Neural crest cell (in vitro differentiated cells): ENCODE measurements around the gene SHF. TPM values are rescaled to one million over a fixed set of nuclear protein-coding genes. Genes with fewer than 3 reads are reported as not detected.

Experiments used
- DNase-seq: peaks from one replicate; pipeline ENCODE4 v3.0.0; 2021; ENCODE audit warnings: low read depth, mixed read lengths, low spot score
- H3K27ac Mint-ChIP-seq: one replicate; pipeline ENCODE4 v1.8.0; 2021; ENCODE audit warnings: mild to moderate bottlenecking, mixed read lengths; ENCODE audit not compliant: unreplicated experiment
- H3K27me3 Mint-ChIP-seq: 2 replicates; pipeline ENCODE4 v1.8.0; 2021; ENCODE audit warnings: low read depth, mild to moderate bottlenecking, mixed read lengths
- H3K36me3 Mint-ChIP-seq: 2 replicates; pipeline ENCODE4 v1.8.0; 2021; ENCODE audit warnings: low read depth, mild to moderate bottlenecking, mixed read lengths
- H3K4me1 Mint-ChIP-seq: 2 replicates; pipeline ENCODE4 v1.8.0; 2021; ENCODE audit warnings: mixed read lengths
- H3K4me3 Mint-ChIP-seq: one replicate; pipeline ENCODE4 v1.8.0; 2021; ENCODE audit warnings: mild to moderate bottlenecking, mixed read lengths
- H3K9me3 Mint-ChIP-seq: 2 replicates; pipeline ENCODE4 v1.8.0; 2021; ENCODE audit warnings: mixed read lengths
- CTCF ChIP-seq: fragments of 200-600 bp; sonication (generic); conservative IDR thresholded peaks from 2 replicates; pipeline ENCODE4 v1.5.0; 2021; ENCODE audit warnings: antibody characterized with exemption, mild to moderate bottlenecking
- total RNA-seq: library from RNA; stranded (reverse); gene quantifications from 2 replicates; pipeline ENCODE4 v1.2.1, GENCODE V29; 2021

Gene SHF
- total RNA-seq, 1 donor from 2014 or later: 55.0 TPM

GRCh38 chr15:45134682-45135604 lies 52.8 kb downstream of the SHF start:
- no peaks in the 10 kb centered on the region for H3K9me3 Mint-ChIP-seq
- TF ChIP-seq CTCF: no peak
- no peak overlapping the region for H3K4me3 Mint-ChIP-seq
- no peaks in the 10 kb centered on the region for H3K36me3 Mint-ChIP-seq
- peaks cover 6% of the 10 kb centered on the region for H3K4me1 Mint-ChIP-seq
- DNase-seq: no peak
- H3K27me3 Mint-ChIP-seq: peaks cover 70% of the 10 kb centered on the region
- H3K27ac Mint-ChIP-seq: no peak overlapping the region

GRCh38 chr15:45134046-45134445 lies 53.7 kb downstream of the SHF start:
- Mint-ChIP-seq H3K27me3 (peaks cover 79% of the 10 kb centered on the region), H3K4me1 (peaks cover 6% of the 10 kb centered on the region), H3K36me3 (no peaks in the 10 kb centered on the region), H3K4me3 (no peak overlapping the region), H3K9me3 (no peaks in the 10 kb centered on the region), H3K27ac (no peak overlapping the region)
- no peak for TF ChIP-seq CTCF
- DNase-seq: no peak

DNA sequence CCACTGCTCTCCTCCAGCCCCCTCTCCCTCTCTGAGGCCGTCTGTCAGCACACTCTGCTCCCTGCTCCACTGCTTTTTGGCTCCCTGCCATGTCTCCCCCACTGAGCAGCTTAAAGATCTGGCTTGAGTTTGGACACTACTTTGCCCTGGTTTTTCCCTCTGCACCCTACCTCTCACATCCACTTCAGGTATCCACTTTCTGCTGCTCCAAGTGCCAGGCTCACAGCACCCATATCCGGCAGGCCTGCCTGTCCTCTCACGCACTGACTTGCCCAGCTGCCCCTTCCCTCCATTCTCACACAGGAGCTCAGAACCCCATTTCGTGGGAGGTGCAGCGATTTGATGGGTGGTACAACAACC lies 54.2 kb downstream of the SHF start:
- DNase-seq: no peak
- no peaks in the 10 kb centered on the region for H3K9me3 Mint-ChIP-seq
- no peaks in the 10 kb centered on the region for H3K36me3 Mint-ChIP-seq
- H3K4me1 Mint-ChIP-seq: peaks cover 9% of the 10 kb centered on the region
- H3K4me3 Mint-ChIP-seq: no peak overlapping the region
- no peak overlapping the region for H3K27ac Mint-ChIP-seq
- TF ChIP-seq CTCF: no peak
- H3K27me3 Mint-ChIP-seq: peaks cover 84% of the 10 kb centered on the region

GRCh38 chr15:45132844-45133560 lies 54.8 kb downstream of the SHF start:
- Mint-ChIP-seq H3K4me1 (peaks cover 12% of the 10 kb centered on the region), H3K27me3 (peaks cover 84% of the 10 kb centered on the region), H3K27ac (no peak overlapping the region), H3K36me3 (no peaks in the 10 kb centered on the region), H3K9me3 (no peaks in the 10 kb centered on the region), H3K4me3 (no peak overlapping the region)
- TF ChIP-seq CTCF: no peak
- no peak for DNase-seq

DNA sequence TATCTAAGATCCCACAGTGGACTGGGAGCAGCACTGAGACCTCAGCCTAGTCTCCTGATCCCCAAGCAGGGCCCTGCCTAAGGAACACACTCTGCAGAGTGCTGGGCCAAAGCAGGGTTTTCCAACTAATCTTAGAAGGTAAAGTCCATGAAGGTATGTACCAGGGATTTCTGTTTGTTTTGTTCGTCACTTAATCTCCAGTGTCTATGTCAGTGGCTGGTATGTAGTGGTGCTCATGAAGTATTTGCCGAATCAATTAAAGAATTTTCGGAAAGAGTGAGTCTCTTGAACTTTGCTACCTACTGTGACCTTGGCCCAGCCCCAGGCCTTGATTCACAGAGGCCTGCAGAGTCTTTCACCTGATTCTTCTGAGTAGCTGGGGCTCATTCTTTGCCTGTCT lies 56.3 kb downstream of the SHF start:
- H3K27ac Mint-ChIP-seq: no peak overlapping the region
- H3K36me3 Mint-ChIP-seq: no peaks in the 10 kb centered on the region
- TF ChIP-seq CTCF: no peak
- peaks cover 12% of the 10 kb centered on the region for H3K4me1 Mint-ChIP-seq
- H3K4me3 Mint-ChIP-seq: no peak overlapping the region
- peaks cover 93% of the 10 kb centered on the region for H3K27me3 Mint-ChIP-seq
- no peak for DNase-seq
- no peaks in the 10 kb centered on the region for H3K9me3 Mint-ChIP-seq
